GM12874 (cell line): ENCODE results near the gene JAZF1.

Experiments used
- TF ChIP-seq, protein P1 (sequence below): IDR thresholded peaks from 2 replicates; pipeline ENCODE4 v1.5.1; 2011; ENCODE audit warnings: low read depth, mild to moderate bottlenecking, control low read depth, low read length, moderate library complexity; ENCODE audit not compliant: insufficient read depth

JAZF1 gene

DNA sequence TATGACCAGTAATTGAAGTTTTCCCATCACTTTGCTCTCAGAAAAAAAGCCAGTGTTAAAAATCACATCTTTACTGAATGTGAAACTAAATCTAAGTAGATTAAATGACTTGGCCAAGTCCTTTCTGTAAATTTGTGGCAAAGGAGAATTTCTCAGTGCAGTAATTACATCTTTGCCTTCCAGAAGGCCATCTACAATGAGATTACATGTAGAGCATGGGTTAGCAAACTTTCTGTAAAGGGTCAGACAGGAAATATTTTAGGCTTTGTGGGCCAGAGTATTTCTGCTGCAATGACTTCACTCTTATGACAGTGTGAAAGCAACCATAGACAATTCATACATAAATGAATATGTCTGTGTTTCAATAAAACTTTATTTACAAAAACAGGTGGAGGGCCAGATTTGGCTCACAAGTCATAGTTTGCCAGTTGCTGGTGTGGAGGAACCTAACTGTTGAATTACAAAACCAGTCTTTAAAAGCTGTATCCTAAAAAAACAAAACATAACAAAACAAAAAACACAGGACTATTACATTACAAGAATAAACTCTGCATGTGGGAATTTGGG, 249.6 kb downstream of the JAZF1 start:
- TF ChIP-seq, protein P1, sequence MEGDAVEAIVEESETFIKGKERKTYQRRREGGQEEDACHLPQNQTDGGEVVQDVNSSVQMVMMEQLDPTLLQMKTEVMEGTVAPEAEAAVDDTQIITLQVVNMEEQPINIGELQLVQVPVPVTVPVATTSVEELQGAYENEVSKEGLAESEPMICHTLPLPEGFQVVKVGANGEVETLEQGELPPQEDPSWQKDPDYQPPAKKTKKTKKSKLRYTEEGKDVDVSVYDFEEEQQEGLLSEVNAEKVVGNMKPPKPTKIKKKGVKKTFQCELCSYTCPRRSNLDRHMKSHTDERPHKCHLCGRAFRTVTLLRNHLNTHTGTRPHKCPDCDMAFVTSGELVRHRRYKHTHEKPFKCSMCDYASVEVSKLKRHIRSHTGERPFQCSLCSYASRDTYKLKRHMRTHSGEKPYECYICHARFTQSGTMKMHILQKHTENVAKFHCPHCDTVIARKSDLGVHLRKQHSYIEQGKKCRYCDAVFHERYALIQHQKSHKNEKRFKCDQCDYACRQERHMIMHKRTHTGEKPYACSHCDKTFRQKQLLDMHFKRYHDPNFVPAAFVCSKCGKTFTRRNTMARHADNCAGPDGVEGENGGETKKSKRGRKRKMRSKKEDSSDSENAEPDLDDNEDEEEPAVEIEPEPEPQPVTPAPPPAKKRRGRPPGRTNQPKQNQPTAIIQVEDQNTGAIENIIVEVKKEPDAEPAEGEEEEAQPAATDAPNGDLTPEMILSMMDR, result no peak

DNA sequence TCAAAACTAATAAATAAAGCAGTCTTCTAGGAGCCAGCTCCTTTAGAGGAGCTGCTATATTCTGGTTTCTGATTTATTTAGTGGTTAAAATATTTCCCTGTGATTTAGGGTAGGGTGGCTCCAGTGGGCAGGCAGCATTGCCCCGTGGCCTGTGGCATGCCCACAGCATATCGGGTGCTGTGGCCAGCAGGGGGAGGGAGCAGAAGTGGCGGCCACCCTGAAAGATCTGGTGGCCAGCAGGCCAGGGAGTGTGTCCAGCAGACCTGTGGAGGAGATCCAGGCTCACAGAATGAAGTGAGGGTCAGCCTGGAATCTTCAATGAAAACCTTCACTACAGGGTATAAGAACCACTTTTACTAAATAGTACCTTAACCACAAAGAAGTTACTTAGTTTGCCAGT, 251.5 kb downstream of the JAZF1 start:
- TF ChIP-seq, protein P1, result no peak

DNA sequence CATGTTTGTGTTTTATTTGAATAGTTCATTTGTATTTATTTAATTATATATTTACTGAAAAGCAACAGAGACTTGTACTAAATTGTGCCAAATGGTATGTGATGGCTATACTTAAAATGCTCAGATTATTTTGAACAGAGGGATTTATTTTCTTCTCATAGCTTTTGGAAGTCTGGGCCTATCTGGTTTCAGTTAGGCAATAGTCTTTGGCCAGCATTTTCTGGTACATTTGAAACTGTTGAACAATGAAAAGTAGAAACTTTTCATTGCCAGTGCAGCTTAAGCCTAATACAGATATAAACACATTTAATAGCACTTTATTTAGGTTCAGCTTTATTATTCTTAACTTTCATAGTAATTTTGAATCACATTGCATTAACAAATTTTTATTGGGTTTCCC, 252.6 kb downstream of the JAZF1 start:
- TF ChIP-seq, protein P1, result no peak

DNA sequence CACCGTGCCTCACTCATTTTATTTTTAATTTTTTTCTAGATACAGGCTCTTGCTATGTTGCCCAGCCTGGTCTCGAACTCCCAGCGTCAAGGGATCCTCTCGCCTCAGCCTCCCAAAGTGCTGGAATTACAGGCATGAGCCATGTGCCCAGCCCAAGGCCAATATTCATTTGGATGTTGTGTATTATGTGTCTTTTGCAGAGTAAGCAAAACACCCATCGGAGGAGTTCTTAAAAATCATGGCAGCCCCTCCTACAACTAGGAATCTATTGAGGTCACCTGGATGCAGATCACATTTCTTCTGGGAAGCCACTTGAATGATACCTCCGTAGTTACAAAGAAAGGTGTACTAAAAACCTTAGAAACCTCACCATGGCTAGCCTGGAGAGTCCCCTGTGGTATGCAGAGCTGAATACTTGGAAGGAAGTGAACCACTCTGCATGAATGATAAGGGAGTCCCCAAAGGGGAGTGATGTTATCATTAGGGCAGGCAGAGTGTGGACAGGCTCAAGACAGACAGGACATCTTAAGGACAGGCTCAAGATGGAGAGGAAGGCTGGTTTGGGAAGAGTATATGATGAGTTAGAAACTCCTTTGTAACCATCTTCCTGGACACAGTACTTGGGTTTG, 254.9 kb downstream of the JAZF1 start:
- TF ChIP-seq, protein P1, result no peak

DNA sequence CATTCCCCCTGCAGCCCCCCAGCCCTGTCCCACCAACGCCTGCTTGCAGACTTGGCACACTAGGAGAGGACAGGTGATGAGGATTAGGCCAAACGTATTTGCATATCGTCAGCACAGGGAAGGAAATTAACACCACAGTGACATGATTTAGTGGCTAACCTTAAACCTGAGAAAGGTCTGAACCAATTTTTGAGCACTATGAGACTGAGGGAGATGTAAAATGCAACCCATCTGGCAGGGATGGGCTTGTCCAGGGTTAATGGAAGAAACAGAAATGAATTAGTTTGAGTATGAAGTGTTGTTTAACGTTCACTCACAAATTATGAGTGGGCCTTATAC, 257.0 kb downstream of the JAZF1 start:
- TF ChIP-seq, protein P1, result no peak

DNA sequence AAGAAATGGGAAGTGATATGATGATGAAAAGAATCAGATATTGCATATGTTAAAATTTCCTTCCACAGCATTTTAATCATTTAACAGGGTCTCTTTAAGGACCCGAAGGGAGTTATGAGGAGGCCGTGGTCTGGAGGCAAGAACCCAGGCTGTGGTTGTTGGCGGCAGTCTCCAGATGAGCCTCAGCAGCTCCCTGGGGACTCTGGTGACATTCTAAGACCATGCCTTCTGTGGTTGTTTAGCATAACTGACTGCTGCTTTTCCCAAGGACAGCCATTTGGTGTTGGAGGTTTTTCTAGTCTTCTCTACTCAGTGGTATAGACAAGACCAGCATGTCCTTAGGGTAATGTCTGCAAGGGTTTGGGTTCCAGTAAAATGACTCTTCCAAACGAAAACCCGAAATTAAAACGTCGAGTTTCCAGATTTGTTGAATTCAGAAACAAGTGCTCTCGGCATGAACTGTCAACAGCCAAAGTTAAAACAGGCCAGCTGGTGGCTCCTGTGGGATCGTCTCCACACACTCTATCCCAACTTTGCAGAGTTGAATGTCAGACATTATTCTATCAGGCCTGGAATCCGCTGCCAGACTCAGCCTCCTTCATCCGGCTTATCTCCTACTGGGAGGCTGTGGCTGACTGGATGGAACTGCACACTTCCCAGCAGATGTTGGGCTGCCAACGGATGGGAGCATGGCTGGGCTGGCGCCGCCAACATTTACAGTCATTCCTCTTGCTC, 257.5 kb downstream of the JAZF1 start:
- TF ChIP-seq, protein P1, result no peak

DNA sequence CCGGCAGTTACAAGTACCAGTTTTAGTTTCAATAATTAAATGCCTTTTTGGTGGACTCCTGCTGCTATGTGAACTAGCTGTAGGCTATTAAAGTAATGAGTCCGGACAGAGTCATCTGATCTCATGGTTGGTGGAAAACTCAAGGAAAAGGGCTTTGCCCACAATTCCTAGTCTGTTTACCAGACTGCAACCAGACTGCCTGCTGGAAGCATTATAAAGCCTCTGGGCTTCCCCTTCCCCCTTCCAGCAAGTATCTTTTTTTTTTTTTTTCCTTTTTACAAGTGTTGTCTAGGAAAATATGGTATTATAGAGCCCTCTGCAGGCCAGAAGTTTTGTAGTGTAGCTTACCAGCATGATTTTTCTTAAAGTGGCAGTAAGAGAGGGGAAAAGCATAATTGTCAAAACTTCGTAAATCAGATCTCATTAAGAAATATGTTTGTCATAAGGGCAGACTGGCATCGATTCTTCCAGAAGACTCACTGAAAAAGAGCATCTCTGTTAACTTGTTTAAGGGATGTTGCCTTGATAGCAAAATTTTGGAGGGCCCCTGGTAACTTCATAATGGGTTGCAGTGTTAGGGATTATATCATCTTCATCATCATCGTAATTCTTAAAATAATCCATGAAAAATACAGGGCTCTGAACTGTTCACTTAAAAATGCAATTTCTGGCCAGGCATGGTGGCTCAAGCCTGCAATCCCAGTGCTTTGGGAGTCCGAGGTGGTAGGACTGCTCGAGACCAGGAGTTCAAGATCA, 259.3 kb downstream of the JAZF1 start:
- TF ChIP-seq, protein P1, result 0 out of 2 replicates have a peak, but pooled peaks have one; percentile 34
